ENCODE results near the gene CUEDC1.
A peak's percentile ranks its signal among the peaks of the same experiment; 100 is the strongest.
"Not testable (repeated sequence)": the region's sequence is repeated elsewhere in the genome, so short reads cannot be mapped to it uniquely, and the experiment has no call there.

The CUEDC1 gene

GRCh38 chr17:57927048-57927723, 28.0 kb downstream of the CUEDC1 start:
- H3K9me3 ChIP-seq, result no peaks in the 10 kb centered on the region
- no peak overlapping the region for H3K4me3 ChIP-seq
- no peak for TF ChIP-seq CTCF (IDR thresholded peaks at IDR 0.05)
- intact Hi-C loops (cut with DNase I; ENCODE audit: low total_unique reads), result no loop called here
- H3K27me3 ChIP-seq, result no peaks in the 10 kb centered on the region
- peak in 1 of 2 donors; percentile 77 for DNase-seq
- peak overlapping the region in 1 of 2 donors; percentile 31 for H3K27ac ChIP-seq
- H3K36me3 ChIP-seq, result no peaks in the 10 kb centered on the region
- peaks cover 0 to 68% (median 27%) of the 10 kb centered on the region in 4 donors for H3K4me1 ChIP-seq

GRCh38 chr17:57926723-57927047, 28.5 kb downstream of the CUEDC1 start:
- DNase-seq, result no peak
- Histone ChIP-seq H3K4me3 (no peak overlapping the region), H3K36me3 (no peaks in the 10 kb centered on the region), H3K4me1 (peaks cover 0 to 73% (median 30%) of the 10 kb centered on the region in 4 donors), H3K27ac (peak overlapping the region in 1 of 2 donors; percentile 31), H3K9me3 (no peaks in the 10 kb centered on the region), H3K27me3 (no peaks in the 10 kb centered on the region)
- no peak for TF ChIP-seq CTCF (IDR thresholded peaks at IDR 0.05)
- intact Hi-C loops (cut with DNase I; ENCODE audit: low total_unique reads), result no loop called here

GRCh38 chr17:57925361-57925990, 29.7 kb downstream of the CUEDC1 start:
- Histone ChIP-seq H3K27me3 (no peaks in the 10 kb centered on the region), H3K27ac (no peak overlapping the region), H3K4me1 (peaks cover 0 to 76% (median 35%) of the 10 kb centered on the region in 4 donors), H3K9me3 (no peaks in the 10 kb centered on the region), H3K36me3 (no peaks in the 10 kb centered on the region), H3K4me3 (no peak overlapping the region)
- TF ChIP-seq CTCF (IDR thresholded peaks at IDR 0.05), result no peak
- no peak for DNase-seq
- intact Hi-C loops (cut with DNase I; ENCODE audit: low total_unique reads), result no loop called here

GRCh38 chr17:57924677-57925076, 30.5 kb downstream of the CUEDC1 start:
- Histone ChIP-seq H3K36me3 (no peaks in the 10 kb centered on the region), H3K27ac (no peak overlapping the region), H3K27me3 (no peaks in the 10 kb centered on the region), H3K9me3 (no peaks in the 10 kb centered on the region), H3K4me3 (no peak overlapping the region), H3K4me1 (peaks cover 0 to 78% (median 33%) of the 10 kb centered on the region in 4 donors)
- intact Hi-C loops (cut with DNase I; ENCODE audit: low total_unique reads), result no loop called here
- no peak for TF ChIP-seq CTCF (IDR thresholded peaks at IDR 0.05)
- DNase-seq, result no peak

- intact Hi-C loops (cut with DNase I; ENCODE audit: low total_unique reads), result no loop called here
Measured at GRCh38 chr17:57923182-57923872, 31.9 kb downstream of the CUEDC1 start.

GRCh38 chr17:57922745-57923144, 32.5 kb downstream of the CUEDC1 start:
- H3K36me3 ChIP-seq; H3K9me3 ChIP-seq; intact Hi-C loops (cut with DNase I; ENCODE audit: low total_unique reads); H3K4me3 ChIP-seq; DNase-seq; H3K27me3 ChIP-seq: not testable (repeated sequence)
- Histone ChIP-seq H3K27ac (peak overlapping the region in 1 of 2 donors; percentile 85), H3K4me1 (peaks cover 0 to 88% (median 46%) of the 10 kb centered on the region in 4 donors)

More at GRCh38 chr17:57923182-57923872, 31.9 kb downstream of the CUEDC1 start:
- Histone ChIP-seq H3K4me1 (peaks cover 0 to 85% (median 41%) of the 10 kb centered on the region in 4 donors), H3K36me3 (no peaks in the 10 kb centered on the region), H3K27me3 (no peaks in the 10 kb centered on the region), H3K9me3 (no peaks in the 10 kb centered on the region), H3K4me3 (no peak overlapping the region), H3K27ac (peak overlapping the region in 1 of 2 donors; percentile 85)
- TF ChIP-seq CTCF (IDR thresholded peaks at IDR 0.05), result no peak
- no peak for DNase-seq
